GM18951 (cell line): ENCODE results near the gene GDF15.
"Not testable (repeated sequence)": the region's sequence is repeated elsewhere in the genome, so short reads cannot be mapped to it uniquely, and the experiment has no call there.

ENCODE experiments used
- POLR2A ChIP-seq: IDR thresholded peaks from 4 replicates; pipeline ENCODE4 v1.6.1; 2011; ENCODE audit warnings: mild to moderate bottlenecking; ENCODE audit not compliant: insufficient read length, insufficient read depth; ENCODE audit errors: extremely low read depth
- in situ Hi-C: fragments of 300-500 bp; cut with MboI; formaldehyde crosslinking; loops from one replicate; pipeline ENCODE4 v1.12.0; 2022; ENCODE audit warnings: low sequenced_read_pairs, mixed read lengths, inconsistent platforms; ENCODE audit not compliant: unreplicated experiment

GDF15 gene

GRCh38 chr19:18373892-18374629 lies 11.9 kb upstream of the GDF15 start:
- TF ChIP-seq POLR2A = peak; percentile 56
- in situ Hi-C loops = no loop called here

- in situ Hi-C loops = no loop called here
- no peak for TF ChIP-seq POLR2A
Observed at GRCh38 chr19:18377026-18377425, 8.9 kb upstream of the GDF15 start.

- no peak for TF ChIP-seq POLR2A
- in situ Hi-C loops = no loop called here
Observed at GRCh38 chr19:18379803-18380747, 5.9 kb upstream of the GDF15 start.

GRCh38 chr19:18380843-18381242 lies 5.1 kb upstream of the GDF15 start:
- in situ Hi-C loops = no loop called here
- TF ChIP-seq POLR2A = no peak

- in situ Hi-C loops = not testable (repeated sequence)
Observed at GRCh38 chr19:18383622-18384021, 2.3 kb upstream of the GDF15 start.

- no peak for TF ChIP-seq POLR2A
- in situ Hi-C loops = no loop called here
Observed at GRCh38 chr19:18384775-18385174, 1.2 kb upstream of the GDF15 start.

- in situ Hi-C loops = no loop called here
- no peak for TF ChIP-seq POLR2A
Observed at GRCh38 chr19:18385359-18385674, 641 bp upstream of the GDF15 start.

- in situ Hi-C loops = no loop called here
- no peak for TF ChIP-seq POLR2A
Observed at GRCh38 chr19:18386543-18387271, 749 bp downstream of the GDF15 start.

GRCh38 chr19:18388100-18388959 lies 2.4 kb downstream of the GDF15 start:
- in situ Hi-C loops = no loop called here
- peak; percentile 60 for TF ChIP-seq POLR2A

- TF ChIP-seq POLR2A = no peak
- in situ Hi-C loops = no loop called here
Observed at GRCh38 chr19:18388960-18389725, 3.2 kb downstream of the GDF15 start.

GRCh38 chr19:18389726-18390064 lies 3.7 kb downstream of the GDF15 start:
- TF ChIP-seq POLR2A = no peak
- in situ Hi-C loops = no loop called here

GRCh38 chr19:18390065-18390907 lies 4.3 kb downstream of the GDF15 start:
- in situ Hi-C loops = no loop called here
- TF ChIP-seq POLR2A = no peak
